ENCODE data around the gene NR6A1.

Gene NR6A1

DNA sequence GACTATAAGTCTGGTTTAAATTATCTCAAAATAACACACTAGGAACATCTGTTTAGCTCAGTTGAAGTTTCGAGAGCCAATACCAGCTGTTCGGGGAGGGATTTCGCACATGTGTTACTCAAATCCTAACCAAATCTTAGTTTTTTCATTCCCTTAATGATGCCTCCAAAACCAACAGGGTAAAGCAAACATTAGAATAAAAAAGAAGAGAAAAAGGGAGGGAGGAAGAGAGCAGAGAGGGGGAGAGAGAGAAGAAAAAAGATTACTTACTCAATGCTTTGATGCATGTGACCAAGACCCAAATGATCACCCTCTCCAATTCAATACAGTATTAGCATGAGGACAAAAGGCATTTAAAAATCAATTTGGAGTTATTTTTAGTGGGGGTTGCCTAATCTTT, 177.9 kb downstream of the NR6A1 start:
- TF ChIP-seq POLR2AphosphoS5 (IDR thresholded peaks at IDR 0.05; ENCODE audit: low read depth) (no peak), GABPA (IDR thresholded peaks at IDR 0.05; ENCODE audit: low read depth) (no peak), SPI1 (IDR thresholded peaks at IDR 0.05; ENCODE audit: borderline replicate concordance, low read depth) (no peak)
- TF ChIP-seq, protein P1, sequence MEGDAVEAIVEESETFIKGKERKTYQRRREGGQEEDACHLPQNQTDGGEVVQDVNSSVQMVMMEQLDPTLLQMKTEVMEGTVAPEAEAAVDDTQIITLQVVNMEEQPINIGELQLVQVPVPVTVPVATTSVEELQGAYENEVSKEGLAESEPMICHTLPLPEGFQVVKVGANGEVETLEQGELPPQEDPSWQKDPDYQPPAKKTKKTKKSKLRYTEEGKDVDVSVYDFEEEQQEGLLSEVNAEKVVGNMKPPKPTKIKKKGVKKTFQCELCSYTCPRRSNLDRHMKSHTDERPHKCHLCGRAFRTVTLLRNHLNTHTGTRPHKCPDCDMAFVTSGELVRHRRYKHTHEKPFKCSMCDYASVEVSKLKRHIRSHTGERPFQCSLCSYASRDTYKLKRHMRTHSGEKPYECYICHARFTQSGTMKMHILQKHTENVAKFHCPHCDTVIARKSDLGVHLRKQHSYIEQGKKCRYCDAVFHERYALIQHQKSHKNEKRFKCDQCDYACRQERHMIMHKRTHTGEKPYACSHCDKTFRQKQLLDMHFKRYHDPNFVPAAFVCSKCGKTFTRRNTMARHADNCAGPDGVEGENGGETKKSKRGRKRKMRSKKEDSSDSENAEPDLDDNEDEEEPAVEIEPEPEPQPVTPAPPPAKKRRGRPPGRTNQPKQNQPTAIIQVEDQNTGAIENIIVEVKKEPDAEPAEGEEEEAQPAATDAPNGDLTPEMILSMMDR (IDR thresholded peaks at IDR 0.05; ENCODE audit: insufficient read depth, low read length) = no peak
- TF ChIP-seq, protein P2, sequence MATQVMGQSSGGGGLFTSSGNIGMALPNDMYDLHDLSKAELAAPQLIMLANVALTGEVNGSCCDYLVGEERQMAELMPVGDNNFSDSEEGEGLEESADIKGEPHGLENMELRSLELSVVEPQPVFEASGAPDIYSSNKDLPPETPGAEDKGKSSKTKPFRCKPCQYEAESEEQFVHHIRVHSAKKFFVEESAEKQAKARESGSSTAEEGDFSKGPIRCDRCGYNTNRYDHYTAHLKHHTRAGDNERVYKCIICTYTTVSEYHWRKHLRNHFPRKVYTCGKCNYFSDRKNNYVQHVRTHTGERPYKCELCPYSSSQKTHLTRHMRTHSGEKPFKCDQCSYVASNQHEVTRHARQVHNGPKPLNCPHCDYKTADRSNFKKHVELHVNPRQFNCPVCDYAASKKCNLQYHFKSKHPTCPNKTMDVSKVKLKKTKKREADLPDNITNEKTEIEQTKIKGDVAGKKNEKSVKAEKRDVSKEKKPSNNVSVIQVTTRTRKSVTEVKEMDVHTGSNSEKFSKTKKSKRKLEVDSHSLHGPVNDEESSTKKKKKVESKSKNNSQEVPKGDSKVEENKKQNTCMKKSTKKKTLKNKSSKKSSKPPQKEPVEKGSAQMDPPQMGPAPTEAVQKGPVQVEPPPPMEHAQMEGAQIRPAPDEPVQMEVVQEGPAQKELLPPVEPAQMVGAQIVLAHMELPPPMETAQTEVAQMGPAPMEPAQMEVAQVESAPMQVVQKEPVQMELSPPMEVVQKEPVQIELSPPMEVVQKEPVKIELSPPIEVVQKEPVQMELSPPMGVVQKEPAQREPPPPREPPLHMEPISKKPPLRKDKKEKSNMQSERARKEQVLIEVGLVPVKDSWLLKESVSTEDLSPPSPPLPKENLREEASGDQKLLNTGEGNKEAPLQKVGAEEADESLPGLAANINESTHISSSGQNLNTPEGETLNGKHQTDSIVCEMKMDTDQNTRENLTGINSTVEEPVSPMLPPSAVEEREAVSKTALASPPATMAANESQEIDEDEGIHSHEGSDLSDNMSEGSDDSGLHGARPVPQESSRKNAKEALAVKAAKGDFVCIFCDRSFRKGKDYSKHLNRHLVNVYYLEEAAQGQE (IDR thresholded peaks at IDR 0.05; ENCODE audit: insufficient replicate concordance, low read depth) = no peak
- H3K27ac ChIP-seq (replicated peaks) = no peak overlapping the region
- DNase-seq (ENCODE audit: low read depth in 1 of 2, low spot score in 1 of 2) = no peak
- H3K27me3 ChIP-seq (ENCODE audit: insufficient read depth, poor library complexity, severe bottlenecking) = no peaks in the 10 kb centered on the region
- H3K4me3 ChIP-seq (replicated peaks; ENCODE audit: insufficient read depth, low read length) = no peak overlapping the region

DNA sequence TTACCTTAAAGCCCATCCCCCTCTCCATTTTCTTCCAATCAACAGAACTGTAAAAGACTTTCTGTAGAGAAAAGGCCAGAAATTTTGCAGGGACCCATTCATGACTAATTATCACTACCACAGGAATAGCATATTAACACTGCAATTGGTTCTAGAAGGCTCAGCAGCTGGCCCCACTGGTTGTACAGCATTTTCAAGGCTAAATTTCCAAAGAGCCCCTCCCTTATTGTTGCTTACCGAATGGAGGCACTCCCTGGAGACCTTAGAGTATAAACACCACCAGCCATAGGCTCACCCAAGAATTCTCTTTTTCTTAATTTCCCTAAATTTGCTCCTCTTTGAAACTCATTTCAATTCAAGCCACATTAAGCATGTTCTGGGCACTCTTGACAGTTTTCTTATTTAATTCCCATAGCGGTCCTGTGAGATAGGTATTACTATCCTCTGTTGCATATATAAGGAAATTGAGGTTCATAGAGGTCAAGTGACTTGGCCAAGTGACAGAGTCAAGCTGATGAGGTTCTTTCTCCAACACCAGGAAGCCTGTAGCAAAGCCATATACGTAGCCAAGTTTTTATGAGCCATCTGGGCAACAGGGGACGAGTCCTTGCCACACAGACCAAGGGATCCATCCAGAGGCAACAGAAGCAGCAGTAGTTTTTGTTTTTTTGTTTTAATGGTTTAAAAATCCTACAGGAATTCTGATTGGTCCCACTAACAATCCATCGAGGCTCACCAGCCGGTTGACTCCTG, 180.0 kb downstream of the NR6A1 start:
- DNase-seq (ENCODE audit: low read depth in 1 of 2, low spot score in 1 of 2) = no peak
- TF ChIP-seq POLR2AphosphoS5 (IDR thresholded peaks at IDR 0.05; ENCODE audit: low read depth) = no peak
- H3K27me3 ChIP-seq (ENCODE audit: insufficient read depth, poor library complexity, severe bottlenecking) = no peaks in the 10 kb centered on the region
- H3K4me3 ChIP-seq (replicated peaks; ENCODE audit: insufficient read depth, low read length) = no peak overlapping the region
- no peak overlapping the region for H3K27ac ChIP-seq (replicated peaks)

DNA sequence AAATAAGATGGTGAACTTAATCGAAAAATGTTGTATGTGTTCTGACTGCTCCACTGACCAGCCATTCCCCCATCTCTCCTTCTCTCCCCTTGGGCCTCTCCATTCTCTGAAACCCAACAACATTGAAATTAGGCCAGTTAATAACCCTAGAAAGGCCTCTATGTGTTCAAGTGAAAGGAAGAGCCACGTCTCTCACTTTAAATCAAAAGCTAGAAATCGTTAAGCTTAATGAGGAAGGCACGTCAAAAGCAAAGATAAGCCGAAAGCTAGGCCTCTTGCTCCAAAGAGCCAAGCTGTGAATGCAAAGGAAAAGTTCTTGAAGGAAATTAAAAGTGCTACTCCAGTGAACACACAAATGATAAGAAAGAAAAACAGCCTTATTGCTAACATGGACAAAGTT, 186.5 kb downstream of the NR6A1 start:
- Histone ChIP-seq H3K4me3 (replicated peaks; ENCODE audit: insufficient read depth, low read length) (no peak overlapping the region), H3K27me3 (ENCODE audit: insufficient read depth, poor library complexity, severe bottlenecking) (no peaks in the 10 kb centered on the region), H3K27ac (replicated peaks) (no peak overlapping the region)
- no peak for DNase-seq (ENCODE audit: low read depth in 1 of 2, low spot score in 1 of 2)
- TF ChIP-seq POLR2AphosphoS5 (IDR thresholded peaks at IDR 0.05; ENCODE audit: low read depth) = no peak
- TF ChIP-seq, protein P2 (IDR thresholded peaks at IDR 0.05; ENCODE audit: insufficient replicate concordance, low read depth) = no peak

DNA sequence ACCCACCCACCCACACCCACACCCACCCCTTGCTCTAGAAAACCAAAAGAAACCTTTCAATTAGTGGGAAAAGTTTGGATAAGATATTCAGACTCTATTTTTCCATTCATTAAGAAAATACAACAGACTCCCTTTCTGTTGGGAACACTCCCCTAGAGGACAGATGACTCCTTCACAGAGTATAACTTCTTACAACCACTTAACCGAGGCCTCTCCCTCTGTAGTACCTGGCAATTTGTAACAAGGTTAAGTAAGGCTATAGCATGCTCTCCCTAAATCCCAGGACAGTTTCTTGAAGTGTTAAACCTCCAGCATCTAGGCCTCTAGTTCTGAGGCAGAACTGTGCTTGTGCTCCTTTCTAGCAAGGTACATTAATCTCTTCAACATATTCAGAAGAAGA, 188.0 kb downstream of the NR6A1 start:
- no peak for DNase-seq (ENCODE audit: low read depth in 1 of 2, low spot score in 1 of 2)
- TF ChIP-seq SPI1 (IDR thresholded peaks at IDR 0.05; ENCODE audit: borderline replicate concordance, low read depth) (no peak), POLR2AphosphoS5 (IDR thresholded peaks at IDR 0.05; ENCODE audit: low read depth) (no peak), GABPA (IDR thresholded peaks at IDR 0.05; ENCODE audit: low read depth) (no peak)
- TF ChIP-seq, protein P2 (IDR thresholded peaks at IDR 0.05; ENCODE audit: insufficient replicate concordance, low read depth) = no peak
- TF ChIP-seq, protein P1 (IDR thresholded peaks at IDR 0.05; ENCODE audit: insufficient read depth, low read length) = no peak
- H3K4me3 ChIP-seq (replicated peaks; ENCODE audit: insufficient read depth, low read length) = no peak overlapping the region
- no peak overlapping the region for H3K27ac ChIP-seq (replicated peaks)
- H3K27me3 ChIP-seq (ENCODE audit: insufficient read depth, poor library complexity, severe bottlenecking) = no peaks in the 10 kb centered on the region

Measured in HL-60 (cell line).